NCI-H526 treated with DMSO at 0.1 percent for 48 hours (cell line): ENCODE measurements around the gene BTBD9.
A peak's percentile ranks its signal among the peaks of the same experiment; 100 is the strongest.

Experiments used
- DNase-seq: peaks from one replicate; lab custom pipeline; 2025; lab: John Stamatoyannopoulos, UW

BTBD9 gene

GRCh38 chr6:38241200-38241871, 398.4 kb downstream of the BTBD9 start:
- no peak for DNase-seq

- no peak for DNase-seq
Observed at GRCh38 chr6:38239719-38240451, 399.8 kb downstream of the BTBD9 start.

- no peak for DNase-seq
Observed at GRCh38 chr6:38236631-38237030, 403.1 kb downstream of the BTBD9 start.

- peak; percentile 9 for DNase-seq
Observed at GRCh38 chr6:38234934-38235682, 404.6 kb downstream of the BTBD9 start.

- no peak for DNase-seq
Observed at GRCh38 chr6:38234141-38234540, 405.6 kb downstream of the BTBD9 start.

GRCh38 chr6:38233161-38233791, 406.5 kb downstream of the BTBD9 start:
- no peak for DNase-seq

- no peak for DNase-seq
Observed at GRCh38 chr6:38225766-38226165, 414.0 kb downstream of the BTBD9 start.

GRCh38 chr6:38221251-38221650, 418.5 kb downstream of the BTBD9 start:
- DNase-seq, result no peak

- DNase-seq, result no peak
Observed at GRCh38 chr6:38220069-38220723, 419.5 kb downstream of the BTBD9 start.

GRCh38 chr6:38218235-38218634, 421.5 kb downstream of the BTBD9 start:
- no peak for DNase-seq

- DNase-seq, result no peak
Observed at GRCh38 chr6:38216451-38216850, 423.3 kb downstream of the BTBD9 start.

- no peak for DNase-seq
Observed at GRCh38 chr6:38215651-38216311, 423.9 kb downstream of the BTBD9 start.

- no peak for DNase-seq
Observed at GRCh38 chr6:38215225-38215624, 424.5 kb downstream of the BTBD9 start.

GRCh38 chr6:38214159-38214558, 425.6 kb downstream of the BTBD9 start:
- DNase-seq, result no peak

GRCh38 chr6:38213251-38213658, 426.5 kb downstream of the BTBD9 start:
- no peak for DNase-seq

GRCh38 chr6:38212579-38212978, 427.1 kb downstream of the BTBD9 start:
- DNase-seq, result no peak

- no peak for DNase-seq
Observed at GRCh38 chr6:38212116-38212515, 427.6 kb downstream of the BTBD9 start.

GRCh38 chr6:38209371-38210260, 430.1 kb downstream of the BTBD9 start:
- no peak for DNase-seq

- no peak for DNase-seq
Observed at GRCh38 chr6:38208028-38208427, 431.7 kb downstream of the BTBD9 start.

GRCh38 chr6:38207375-38207774, 432.4 kb downstream of the BTBD9 start:
- no peak for DNase-seq
